A673 (cell line): ENCODE results near the gene SLC26A8. TPM values are rescaled to one million over a fixed set of nuclear protein-coding genes. Genes with fewer than 3 reads are reported as not detected.

ENCODE experiments used
- BruUV-seq: library from RNA; stranded (reverse); fragments of 400-500 nt; replicated peaks from 2 replicates; lab custom pipeline; 2021; lab: Mats Ljungman, UMichigan
- CTCF ChIA-PET: fragments of 300-600 bp; sonication (Branson Sonifier 250); formaldehyde crosslinking; loops from one replicate; lab custom pipeline; 2022; ENCODE audit warnings: antibody characterized with exemption; lab: Charles Lee
- POLR2A ChIA-PET: fragments of 300-600 bp; sonication (Branson Sonifier 250); formaldehyde crosslinking; loops from one replicate; lab custom pipeline; 2022; ENCODE audit warnings: antibody characterized with exemption; ENCODE audit not compliant: low non-redundant PET; lab: Charles Lee
- DNase-seq: peaks from one replicate; pipeline ENCODE4 v3.0.0-alpha.2; 2015; ENCODE audit warnings: low spot score
- H3K27ac ChIP-seq: fragments of 200-600 bp; sonication (generic); 2 replicates; pipeline ENCODE4 v1.5.1; 2016; ENCODE audit warnings: mixed run types, low read depth, mild to moderate bottlenecking, mixed read lengths, antibody characterized with exemption, low read length; ENCODE audit not compliant: poor library complexity, severe bottlenecking
- H3K27me3 ChIP-seq: fragments of 200-600 bp; sonication (generic); replicated peaks from 2 replicates; pipeline ENCODE4 v1.6.1; 2017; ENCODE audit warnings: mixed run types, low read depth, mild to moderate bottlenecking, mixed read lengths, antibody characterized with exemption, low read length; ENCODE audit not compliant: insufficient read depth, poor library complexity
- H3K36me3 ChIP-seq: fragments of 200-600 bp; sonication (generic); 2 replicates; pipeline ENCODE4 v1.6.1; 2016; ENCODE audit warnings: mixed run types, mild to moderate bottlenecking, mixed read lengths, antibody characterized with exemption, low read length; ENCODE audit not compliant: insufficient read depth, poor library complexity, severe bottlenecking
- H3K4me1 ChIP-seq: fragments of 200-600 bp; sonication (generic); 2 replicates; pipeline ENCODE4 v1.6.1; 2017; ENCODE audit warnings: mixed run types, mild to moderate bottlenecking, mixed read lengths, antibody characterized with exemption, low read length; ENCODE audit not compliant: insufficient read depth, poor library complexity, severe bottlenecking
- H3K4me3 ChIP-seq: fragments of 200-600 bp; sonication (generic); 2 replicates; pipeline ENCODE4 v1.5.1; 2016; ENCODE audit warnings: low read depth, mixed run types, mild to moderate bottlenecking, mixed read lengths, low read length; ENCODE audit not compliant: poor library complexity, severe bottlenecking
- H3K9me3 ChIP-seq: fragments of 200-600 bp; sonication (generic); 2 replicates; pipeline ENCODE4 v1.6.1; 2016; ENCODE audit warnings: mixed run types, low read depth, mild to moderate bottlenecking, mixed read lengths, antibody characterized with exemption, low read length; ENCODE audit not compliant: poor library complexity, severe bottlenecking
- CTCF ChIP-seq: fragments of 300-800, 200-600 bp; sonication (generic); conservative IDR thresholded peaks from 2 replicates; pipeline ENCODE4 v1.5.1; 2017; ENCODE audit warnings: low read depth, mild to moderate bottlenecking, antibody characterized with exemption, low read length, moderate library complexity, mixed read lengths
- EZH2 ChIP-seq: fragments of 200-600 bp; sonication (generic); IDR thresholded peaks from 2 replicates; pipeline ENCODE4 v1.6.1; 2017; ENCODE audit warnings: borderline replicate concordance, low read depth, mild to moderate bottlenecking, mixed read lengths, antibody characterized with exemption, low read length; ENCODE audit not compliant: poor library complexity, severe bottlenecking
- intact Hi-C: fragments of 100-400 bp; cut with micrococcal nuclease; formaldehyde crosslinking; loops from one replicate; pipeline ENCODE4 v1.10.0; 2022; ENCODE audit not compliant: unreplicated experiment
- total RNA-seq: library from RNA; stranded (reverse); gene quantifications from 2 replicates; pipeline ENCODE4 v1.2.3, GENCODE V29; 2021

Gene SLC26A8
- total RNA-seq, 1 experiment from 2014 or later: not detected

GRCh38 chr6:36061236-36061635, 36.8 kb upstream of the SLC26A8 start:
- H3K36me3 ChIP-seq: peaks cover 12% of the 10 kb centered on the region
- H3K4me1 ChIP-seq: no peaks in the 10 kb centered on the region
- no peak overlapping the region for H3K27ac ChIP-seq
- TF ChIP-seq EZH2 (no peak), CTCF (no peak)
- DNase-seq: no peak
- H3K27me3 ChIP-seq: no peaks in the 10 kb centered on the region
- CTCF ChIA-PET: no interaction called here
- TSS peak; percentile 2 for BruUV-seq
- intact Hi-C loops: no loop called here
- POLR2A ChIA-PET: interaction anchor here (0.6 kb wide), 1 partner anchor 1637 kb away, joined by 8 read pairs; the partner anchor contains the start of gene MDGA1
- H3K9me3 ChIP-seq: no peaks in the 10 kb centered on the region
- no peak overlapping the region for H3K4me3 ChIP-seq

GRCh38 chr6:36056178-36056577, 31.7 kb upstream of the SLC26A8 start:
- H3K27me3 ChIP-seq: no peaks in the 10 kb centered on the region
- DNase-seq: no peak
- CTCF ChIA-PET: no interaction called here
- peaks cover 35% of the 10 kb centered on the region for H3K4me1 ChIP-seq
- H3K36me3 ChIP-seq: peaks cover 13% of the 10 kb centered on the region
- H3K9me3 ChIP-seq: no peaks in the 10 kb centered on the region
- intact Hi-C loops: no loop called here
- POLR2A ChIA-PET: no interaction called here
- BruUV-seq: no TSS peak
- no peak overlapping the region for H3K4me3 ChIP-seq
- H3K27ac ChIP-seq: no peak overlapping the region
- no peak for TF ChIP-seq CTCF
- no peak for TF ChIP-seq EZH2

- no peak overlapping the region for H3K27ac ChIP-seq
- no TSS peak for BruUV-seq
These were observed 30.5 kb upstream of the SLC26A8 start for GRCh38 chr6:36054956-36055355.

More at GRCh38 chr6:36054956-36055355, 30.5 kb upstream of the SLC26A8 start:
- ChIA-PET POLR2A (no interaction called here), CTCF (no interaction called here)
- intact Hi-C loops: no loop called here
- H3K4me1 ChIP-seq: peaks cover 37% of the 10 kb centered on the region
- peaks cover 10% of the 10 kb centered on the region for H3K36me3 ChIP-seq
- no peaks in the 10 kb centered on the region for H3K9me3 ChIP-seq
- TF ChIP-seq CTCF (no peak), EZH2 (no peak)
- H3K27me3 ChIP-seq: no peaks in the 10 kb centered on the region
- no peak overlapping the region for H3K4me3 ChIP-seq
- DNase-seq: no peak
